Measurements from ENCODE around the gene ESRRG.

GRCh38 chr1:216523043-216523442 is 200.2 kb downstream of the ESRRG start:
- TF ChIP-seq CTCF (conservative IDR thresholded peaks at IDR 0.05; ENCODE audit: low read length): no peak
- TF ChIP-seq EZH2phosphoT487 (IDR thresholded peaks at IDR 0.05; ENCODE audit: borderline replicate concordance): no peak

All from Loucy (cell line).